H1 (cell line): Measurements from ENCODE around the gene GLYR1. TPM values are rescaled to one million over a fixed set of nuclear protein-coding genes. Genes with fewer than 3 reads are reported as not detected.

Experiments
- BCL11A ChIP-seq, 2 experiments: IDR thresholded peaks; one replicate each; pipeline ENCODE4 v1.6.1; 2011; ENCODE audit warnings: low read depth in 2 of 2, low read length in 2 of 2, mild to moderate bottlenecking in 2 of 2
- CHD1 ChIP-seq: IDR thresholded peaks from 2 replicates; pipeline ENCODE4 v1.6.1; 2012; ENCODE audit warnings: low read depth, low read length, improper control_type of control experiment
- CTCF ChIP-seq, 3 experiments: IDR thresholded peaks; 1 replicate in 2 of 3; 2 replicates in 1 of 3; pipeline versions ENCODE4 v1.5.1 to v1.6.1; 2011; ENCODE audit warnings: low read length in 3 of 3, mild to moderate bottlenecking in 3 of 3, inconsistent platforms in 2 of 3, low read depth in 1 of 3, moderate library complexity in 1 of 3; ENCODE audit not compliant: insufficient read depth in 1 of 3; ENCODE audit errors: control extremely low read depth in 1 of 3
- HDAC2 ChIP-seq, 2 experiments: fragments of 300-600 bp in 1 of 2; sonication (generic) in 1 of 2; IDR thresholded peaks; 2 replicates each; pipeline ENCODE4 v1.6.1; 2011 to 2012; ENCODE audit warnings: low read depth in 2 of 2, low read length in 2 of 2, mild to moderate bottlenecking in 2 of 2, moderate library complexity in 2 of 2, borderline replicate concordance in 1 of 2, inconsistent platforms in 1 of 2
- JUND ChIP-seq: IDR thresholded peaks from 2 replicates; pipeline ENCODE4 v1.6.1; 2011; ENCODE audit warnings: mild to moderate bottlenecking, improper control_type of control experiment, low read length
- MAX ChIP-seq: IDR thresholded peaks from 2 replicates; pipeline ENCODE4 v1.6.1; 2012; ENCODE audit warnings: inconsistent platforms
- polyA plus RNA-seq, 7 experiments: library from polyadenylated mRNA; depleted of rRNA in 3 of 7; stranded (reverse) in 5 of 7; unstranded in 2 of 7; fragments of >200 nt in 5 of 7; fragments of 200-250 nt in 2 of 7; gene quantifications; 1 replicate in 5 of 7; 2 replicates in 1 of 7; 4 replicates in 1 of 7; pipeline versions ENCODE4 v1.2.1 to v1.2.3, GENCODE V29; 2011 to 2013; ENCODE audit warnings: missing spikeins in 2 of 7, mixed read lengths in 2 of 7
- total RNA-seq: library from RNA; stranded (reverse); fragmentation: NEBNext Ultra II Directional; extraction: Animal tissue kit (Norgen Biotek cat#: 25700); gene quantifications from 2 replicates; pipeline ENCODE4 v1.2.1, GENCODE V29; 2021

Gene GLYR1
- total and polyA plus RNA-seq, 2 of the 8 experiments (the other 6 are each of a cell fraction or from before 2014, with no cell fraction given) = 50.2 to 115 TPM

- TF ChIP-seq CTCF (IDR thresholded peaks at IDR 0.05; ENCODE audit: control extremely low read depth in 1 of 3, insufficient read depth in 1 of 3, low read depth in 1 of 3, low read length in 3 of 3) = no peak
- no peak for TF ChIP-seq JUND
- no peak for TF ChIP-seq HDAC2 (IDR thresholded peaks at IDR 0.05; ENCODE audit: borderline replicate concordance in 1 of 2, low read depth in 2 of 2, low read length in 2 of 2)
- TF ChIP-seq BCL11A (IDR thresholded peaks at IDR 0.05; ENCODE audit: low read depth in 2 of 2, low read length in 2 of 2) = no peak
- no peak for TF ChIP-seq MAX
- TF ChIP-seq CHD1 = no peak
Measured at GRCh38 chr16:4762205-4762604, 84.9 kb downstream of the GLYR1 start (continued).
